NCI-H526 treated with DMSO at 0.1 percent for 48 hours (cell line): Measurements from ENCODE around the gene NUDT16L1.

ENCODE experiments used
- DNase-seq: peaks from one replicate; lab custom pipeline; 2025; lab: John Stamatoyannopoulos, UW

The NUDT16L1 gene

DNA sequence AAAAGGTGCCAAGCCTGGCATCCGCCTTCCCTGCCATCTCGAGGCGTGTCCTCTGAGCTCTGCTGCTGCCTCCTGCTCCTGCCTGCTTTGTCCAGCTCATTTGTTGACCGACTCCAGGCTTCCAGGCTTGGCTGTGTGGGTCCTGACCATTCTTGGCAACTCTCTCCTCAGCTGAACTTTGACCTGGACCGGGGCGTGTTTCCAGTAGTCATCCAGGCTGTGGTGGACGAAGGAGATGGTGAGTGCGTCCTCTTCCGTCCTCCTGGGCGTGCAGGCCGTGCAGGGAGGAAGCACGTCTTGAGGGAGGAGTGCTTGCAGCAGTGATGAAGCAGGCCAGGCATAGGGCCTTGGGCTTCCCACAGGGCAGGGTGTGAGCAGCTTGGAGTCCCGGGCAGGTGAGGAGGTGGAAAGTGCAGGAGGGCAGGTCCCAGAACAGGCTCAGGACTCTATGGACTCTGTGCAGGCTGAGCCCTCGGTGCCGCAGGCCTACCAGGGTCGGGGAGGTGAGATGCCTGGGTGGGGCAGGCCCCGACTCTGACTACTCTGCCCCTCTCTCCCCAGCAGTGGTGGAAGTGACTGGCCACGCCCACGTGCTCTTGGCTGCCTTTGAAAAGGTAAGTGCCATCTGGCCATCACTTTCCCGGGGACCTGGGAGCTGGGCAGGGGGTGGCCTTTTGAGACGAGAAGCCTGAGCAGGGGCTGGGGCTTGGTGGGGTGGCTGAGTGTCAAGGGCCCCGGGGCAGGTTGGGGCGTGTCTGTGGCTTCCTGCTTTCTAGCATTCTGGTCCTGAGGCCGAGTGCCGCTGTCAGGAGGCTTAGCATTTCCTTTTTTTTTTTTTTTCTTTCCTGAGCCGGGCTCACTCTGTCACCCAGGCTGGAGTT, 28.6 kb upstream of the NUDT16L1 start:
- DNase-seq: no peak

DNA sequence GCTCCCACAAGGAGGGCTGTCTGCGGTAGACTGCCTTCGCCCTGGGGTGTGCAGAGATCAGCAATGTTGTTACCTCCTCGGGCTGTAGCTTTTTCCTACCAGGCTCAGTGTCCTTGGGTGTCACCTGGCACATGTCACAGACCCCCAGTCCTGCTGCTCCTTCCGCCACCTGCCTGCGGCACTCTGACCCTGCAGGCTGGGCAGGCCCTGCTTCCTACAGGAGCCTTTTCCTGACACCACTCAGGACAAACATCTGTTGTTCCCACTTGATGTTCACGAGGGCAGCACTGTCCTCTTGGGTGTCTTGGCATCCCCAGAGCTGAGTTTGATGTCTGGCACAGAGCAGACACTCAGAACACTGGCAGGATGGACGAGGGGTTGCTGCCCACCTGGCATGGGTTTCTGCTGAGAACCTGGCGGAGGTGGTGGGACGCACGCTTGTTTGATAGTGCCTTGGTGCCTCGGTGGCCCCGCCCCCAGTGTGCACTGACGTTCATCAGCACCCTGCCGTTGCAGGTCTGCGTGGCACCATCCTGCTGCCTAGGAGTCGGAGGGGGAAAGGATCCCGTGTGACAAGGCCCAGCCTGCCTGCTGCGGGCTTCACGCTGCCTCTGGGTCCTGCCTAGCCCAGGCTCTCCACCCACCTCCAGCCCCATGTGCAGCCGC, 26.7 kb upstream of the NUDT16L1 start:
- no peak for DNase-seq

DNA sequence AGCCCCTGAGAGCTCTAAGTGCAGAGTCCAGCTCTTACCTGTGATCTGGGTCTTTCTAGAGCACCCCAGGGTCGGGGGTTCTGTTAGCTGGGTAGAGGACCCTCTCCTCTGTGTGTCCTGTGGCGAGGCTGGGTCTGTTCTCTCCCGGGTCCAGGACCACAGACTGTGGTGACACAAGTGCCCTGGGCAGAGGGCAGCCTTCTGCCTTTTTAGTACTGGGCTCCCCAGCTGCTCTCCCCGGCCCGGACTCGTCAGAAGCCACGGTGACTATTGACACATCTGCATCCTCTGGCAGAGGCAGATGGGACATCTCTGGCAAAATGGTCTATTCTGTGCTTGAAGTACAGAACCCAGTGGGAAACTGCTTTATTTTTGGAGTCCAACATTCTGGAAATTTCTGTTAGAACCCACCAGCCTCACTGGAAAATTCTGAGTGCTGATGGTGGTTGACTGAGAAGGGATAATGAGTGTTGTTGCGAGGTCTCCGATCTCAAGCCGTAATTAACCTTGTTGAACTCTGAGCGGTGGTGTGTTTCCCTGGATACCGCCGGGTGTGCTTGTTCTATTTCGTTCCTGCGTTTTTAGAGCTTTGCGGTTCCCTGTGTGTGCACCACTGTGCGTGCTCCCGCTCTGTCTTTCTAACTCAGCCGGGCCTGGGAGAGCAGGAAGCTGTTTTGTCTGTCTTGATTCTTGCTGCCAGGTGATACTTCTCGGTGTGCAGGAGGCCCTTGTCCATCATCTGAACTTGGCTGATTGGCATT, 26.0 kb upstream of the NUDT16L1 start:
- DNase-seq: no peak

DNA sequence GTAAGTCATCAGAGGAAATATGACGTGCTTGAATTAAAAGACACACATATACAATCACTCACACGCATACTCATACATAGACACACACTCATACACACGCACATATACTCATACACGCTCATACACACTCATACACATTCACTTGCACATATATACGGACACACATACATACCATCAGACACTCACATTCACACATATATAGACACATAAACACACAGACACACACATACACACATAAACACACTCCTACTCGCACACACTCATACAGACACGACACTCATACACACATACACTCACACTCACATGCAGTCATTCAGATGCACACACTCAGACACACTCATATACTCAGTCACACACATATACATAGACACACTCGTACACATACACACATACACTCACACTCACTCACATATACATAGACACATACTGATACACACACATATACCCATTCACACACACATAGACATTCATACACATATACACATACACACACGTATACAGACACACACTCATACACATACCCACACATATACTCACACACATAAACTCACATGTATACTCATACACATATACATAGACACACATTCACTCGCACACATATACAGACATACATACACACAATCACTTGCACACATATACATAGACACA, 24.9 kb upstream of the NUDT16L1 start:
- no peak for DNase-seq

DNA sequence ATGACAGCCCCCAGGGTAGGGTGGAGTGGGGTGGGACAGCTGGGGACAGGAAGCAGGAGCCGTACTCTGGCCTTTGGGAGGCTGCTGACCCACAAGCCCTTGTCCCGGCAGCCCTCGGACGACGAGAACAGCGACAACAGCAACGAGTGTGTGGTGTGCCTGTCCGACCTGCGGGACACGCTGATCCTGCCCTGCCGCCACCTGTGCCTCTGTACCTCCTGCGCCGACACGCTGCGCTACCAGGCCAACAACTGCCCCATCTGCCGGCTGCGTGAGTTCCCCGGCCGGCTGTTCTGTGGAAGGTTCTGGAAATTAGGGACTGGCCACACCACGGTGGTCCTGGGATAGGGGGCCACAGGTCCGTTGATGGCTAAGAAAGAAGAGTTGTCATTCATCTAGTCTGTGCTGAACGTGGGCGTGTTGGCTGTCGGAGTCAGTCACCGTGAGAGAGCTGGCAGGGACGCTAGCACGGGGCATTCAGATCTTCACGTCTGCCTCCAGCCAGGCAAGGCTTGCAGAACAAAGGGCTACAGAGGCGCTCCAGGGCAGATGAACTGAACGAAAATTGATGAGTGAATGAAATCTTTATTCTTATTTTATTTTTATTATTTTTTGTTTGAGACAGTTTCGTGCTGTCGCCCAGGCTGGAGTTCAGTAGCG, 19.8 kb upstream of the NUDT16L1 start:
- DNase-seq: no peak

DNA sequence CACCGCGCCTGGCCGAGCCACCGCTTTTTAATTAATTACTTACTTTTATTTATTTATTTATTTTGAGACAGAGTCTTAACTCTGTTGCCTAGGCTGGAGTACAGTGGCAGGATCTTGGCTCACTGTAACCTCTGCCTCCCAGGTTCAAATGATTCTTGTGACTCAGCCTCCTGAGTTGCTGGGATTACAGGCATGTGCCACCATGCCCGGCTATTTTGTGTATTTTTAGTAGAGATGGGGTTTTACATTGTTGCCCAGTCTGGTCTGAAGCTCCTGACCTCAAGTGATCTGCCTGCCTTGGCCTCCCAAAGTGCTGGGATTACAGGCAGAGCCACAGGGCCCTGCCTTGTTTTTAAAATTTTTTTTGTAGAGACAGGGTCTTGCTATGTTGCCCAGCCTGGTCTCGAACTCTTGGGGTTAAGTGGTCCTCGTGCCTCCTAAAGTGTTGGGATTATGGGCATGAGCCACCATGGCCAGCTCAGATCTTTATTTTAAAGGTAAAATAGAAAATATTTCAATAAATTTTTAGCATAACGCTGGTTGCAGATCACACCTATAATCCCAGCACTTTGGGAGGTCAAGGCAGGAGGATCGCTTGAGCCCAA, 18.3 kb upstream of the NUDT16L1 start:
- no peak for DNase-seq

DNA sequence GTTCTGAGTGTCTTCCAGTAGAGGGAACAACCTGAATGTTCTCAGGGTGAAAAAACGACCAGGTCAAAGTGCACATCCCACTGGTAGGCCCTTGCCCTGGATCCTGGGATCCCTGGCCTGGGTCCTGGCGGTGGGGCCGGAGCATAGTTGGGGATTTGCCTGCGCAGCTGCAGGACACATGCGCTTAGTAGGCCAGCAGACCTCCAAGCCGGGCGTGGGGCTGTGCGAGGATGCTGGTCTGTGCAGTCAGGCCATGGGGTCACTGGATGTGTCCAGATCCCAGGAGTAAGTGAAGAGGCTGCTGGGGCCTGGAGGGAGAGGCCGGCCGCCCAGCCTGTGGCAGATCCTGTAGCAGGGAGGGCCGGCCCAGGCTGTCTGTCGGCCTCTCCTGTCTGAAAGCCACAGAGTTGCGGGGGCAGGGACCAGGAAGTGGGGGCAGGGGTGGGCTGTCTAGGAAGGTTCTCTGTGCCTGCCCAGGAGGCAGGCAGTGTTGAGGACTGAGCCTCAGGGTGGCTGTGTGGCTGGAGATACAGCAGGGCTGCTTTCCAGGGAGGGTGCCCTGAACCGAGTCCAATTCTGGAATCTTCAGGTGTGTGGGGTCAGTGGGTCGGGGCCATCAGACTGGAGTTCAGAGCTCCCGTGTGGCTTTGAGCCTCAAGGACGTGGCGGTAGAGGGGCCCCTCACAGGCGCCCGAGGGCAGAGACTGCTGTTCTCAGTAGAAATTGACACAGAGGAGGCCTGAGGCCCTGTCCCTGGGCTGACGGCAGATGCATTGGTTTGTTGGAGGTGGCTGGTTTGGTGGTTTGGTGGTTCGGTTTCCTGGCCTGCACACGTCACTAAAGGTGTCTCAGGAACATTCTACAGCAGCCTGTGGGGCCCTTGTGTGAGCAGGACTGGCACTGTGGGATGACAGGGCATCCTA, 17.2 kb upstream of the NUDT16L1 start:
- DNase-seq: no peak

DNA sequence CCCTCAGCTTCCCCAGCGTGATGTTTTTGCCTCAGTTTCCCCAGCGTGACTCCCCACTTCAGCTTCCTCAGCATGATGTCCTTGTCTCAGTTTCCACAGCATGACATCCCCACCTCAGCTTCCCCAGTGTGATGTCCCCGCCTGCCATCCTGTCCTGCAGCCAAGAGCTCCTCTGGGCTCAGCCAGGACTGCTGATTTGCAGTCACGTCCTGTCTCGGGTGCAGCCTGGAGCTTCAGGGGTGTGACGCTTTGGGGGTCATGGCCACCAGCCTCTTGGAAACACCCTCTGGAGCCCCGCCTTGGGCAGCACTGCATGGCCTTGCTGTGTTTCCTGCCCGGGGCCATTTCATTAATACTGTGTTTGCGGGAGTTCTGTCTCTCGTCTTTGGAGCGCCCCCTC, 16.5 kb upstream of the NUDT16L1 start:
- no peak for DNase-seq

DNA sequence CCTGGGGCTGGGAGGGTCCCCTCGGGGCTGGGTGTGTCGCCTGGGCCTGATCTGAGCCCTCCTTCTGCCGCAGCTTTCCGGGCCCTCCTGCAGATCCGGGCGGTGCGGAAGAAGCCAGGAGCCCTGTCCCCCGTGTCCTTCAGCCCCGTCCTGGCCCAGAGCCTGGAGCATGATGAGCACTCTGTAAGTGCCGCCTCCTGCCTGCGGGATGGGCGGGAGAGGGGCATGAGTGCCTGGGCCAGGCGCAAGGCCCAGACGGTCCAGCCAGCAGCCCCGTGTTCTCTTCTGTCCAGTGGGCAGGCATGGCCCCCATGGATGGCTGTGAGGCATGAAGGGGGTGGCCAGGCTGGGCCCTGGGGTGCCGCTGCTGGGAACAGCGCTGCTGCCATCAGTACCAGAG, 16.0 kb upstream of the NUDT16L1 start:
- DNase-seq: no peak

DNA sequence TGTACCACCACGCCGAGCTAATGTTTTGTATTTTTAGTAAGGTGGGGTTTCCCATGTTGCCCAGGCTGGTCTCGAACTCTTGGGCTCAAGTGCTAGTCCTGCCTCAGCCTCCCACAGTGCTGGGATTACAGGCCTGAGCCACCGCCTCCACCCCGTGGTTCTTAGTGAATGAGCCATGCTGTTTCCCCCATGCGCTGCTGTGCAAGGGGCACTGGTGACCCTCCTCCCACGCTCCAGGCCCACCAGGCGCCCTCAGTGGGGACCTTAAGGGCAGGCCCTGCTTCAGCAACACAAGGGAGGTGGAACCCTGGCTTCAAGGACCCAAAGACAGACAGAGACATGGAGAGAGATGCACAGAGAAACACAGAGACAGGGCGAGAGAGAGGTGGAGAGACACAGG, 15.4 kb upstream of the NUDT16L1 start:
- no peak for DNase-seq

DNA sequence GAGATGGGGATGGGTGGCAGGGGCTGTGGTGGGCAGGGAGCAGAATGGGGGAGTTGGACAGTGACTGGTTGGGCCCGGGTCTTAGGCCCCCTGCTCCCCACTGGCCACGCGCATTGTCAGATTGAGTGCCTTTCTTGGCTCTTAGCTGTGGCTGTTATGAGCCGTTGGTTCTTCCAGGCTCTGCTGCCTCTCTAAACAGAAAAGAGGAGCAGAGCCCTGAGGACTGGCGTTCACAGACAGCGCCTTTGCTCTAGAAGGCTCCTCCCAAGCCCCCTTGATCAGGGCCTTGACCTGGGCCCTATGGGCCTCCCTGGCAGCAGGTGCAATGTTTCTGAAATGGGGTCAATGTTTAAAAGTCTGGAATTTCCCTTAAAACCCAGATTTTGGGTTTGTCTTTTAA, 14.8 kb upstream of the NUDT16L1 start:
- no peak for DNase-seq

DNA sequence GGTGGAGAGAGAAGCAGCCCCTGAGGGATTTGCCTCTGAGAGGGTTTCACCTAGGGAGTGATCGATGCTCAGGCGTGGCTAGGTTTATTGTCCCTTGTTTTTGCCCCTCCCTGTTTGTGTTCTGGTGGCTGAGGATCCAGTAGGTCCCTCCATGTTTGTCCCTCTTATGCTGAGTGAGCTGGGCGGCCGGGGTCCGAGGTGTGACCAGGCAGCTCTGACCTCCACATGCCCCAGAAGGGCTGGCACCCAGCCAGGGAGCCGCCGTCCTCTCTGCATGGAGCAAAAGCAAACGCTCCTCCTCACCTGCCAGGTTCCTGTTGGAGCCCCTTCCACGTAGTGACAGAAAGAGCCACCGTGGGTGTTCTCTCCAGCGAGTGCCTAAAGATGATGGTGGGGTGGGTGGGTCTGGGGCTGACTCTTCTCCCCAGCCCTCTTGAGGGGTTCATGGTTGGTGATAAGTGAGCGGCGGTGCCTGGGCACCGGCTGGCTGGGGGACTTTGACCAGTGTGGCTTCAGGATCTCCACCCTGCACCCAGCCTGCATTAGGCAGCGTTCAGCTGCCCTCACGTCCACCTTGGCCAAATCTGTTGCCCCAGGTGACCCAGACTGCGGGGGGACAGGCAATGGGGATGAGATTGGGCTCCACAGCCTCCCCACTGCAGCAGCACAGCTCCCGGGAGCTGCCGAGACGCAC, 14.1 kb upstream of the NUDT16L1 start:
- no peak for DNase-seq

DNA sequence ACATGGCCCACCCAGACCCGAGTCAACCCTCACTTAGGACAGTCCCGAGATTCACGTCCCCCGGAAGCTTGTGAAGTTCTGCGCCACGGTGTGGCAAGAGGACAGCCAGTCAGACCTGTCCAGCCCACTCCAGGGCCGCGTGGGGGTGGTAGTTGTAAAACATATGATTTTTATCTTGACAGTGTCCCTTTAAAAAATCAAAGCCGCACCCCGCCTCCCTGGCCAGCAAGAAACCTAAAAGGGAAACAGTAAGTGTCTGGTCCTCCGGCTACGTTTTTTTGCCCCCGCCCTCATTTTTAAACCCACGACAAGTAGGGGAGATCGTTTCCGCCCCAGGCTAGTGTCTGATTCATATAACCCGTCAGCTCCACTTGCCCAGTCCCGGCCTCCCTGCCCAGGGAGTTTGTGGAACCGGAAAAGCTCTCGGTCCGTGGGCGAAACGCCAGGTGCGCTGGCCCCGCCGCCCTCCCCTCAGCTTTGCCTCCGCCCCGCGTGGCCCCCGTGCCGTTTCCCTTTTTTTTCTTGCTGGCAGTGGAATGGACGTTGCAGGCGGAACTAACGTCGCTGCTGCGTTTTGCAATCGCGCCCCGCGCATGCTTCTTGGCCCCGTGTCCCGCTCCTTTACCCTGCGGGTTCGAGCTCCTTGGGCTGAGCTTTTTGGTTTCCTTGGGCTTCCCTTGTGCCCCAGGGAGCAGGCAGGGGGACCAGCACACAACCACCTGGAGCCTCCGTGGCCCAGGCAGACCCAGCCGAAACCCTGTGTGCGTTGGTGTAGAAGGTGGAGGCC, 13.3 kb upstream of the NUDT16L1 start:
- DNase-seq: no peak

DNA sequence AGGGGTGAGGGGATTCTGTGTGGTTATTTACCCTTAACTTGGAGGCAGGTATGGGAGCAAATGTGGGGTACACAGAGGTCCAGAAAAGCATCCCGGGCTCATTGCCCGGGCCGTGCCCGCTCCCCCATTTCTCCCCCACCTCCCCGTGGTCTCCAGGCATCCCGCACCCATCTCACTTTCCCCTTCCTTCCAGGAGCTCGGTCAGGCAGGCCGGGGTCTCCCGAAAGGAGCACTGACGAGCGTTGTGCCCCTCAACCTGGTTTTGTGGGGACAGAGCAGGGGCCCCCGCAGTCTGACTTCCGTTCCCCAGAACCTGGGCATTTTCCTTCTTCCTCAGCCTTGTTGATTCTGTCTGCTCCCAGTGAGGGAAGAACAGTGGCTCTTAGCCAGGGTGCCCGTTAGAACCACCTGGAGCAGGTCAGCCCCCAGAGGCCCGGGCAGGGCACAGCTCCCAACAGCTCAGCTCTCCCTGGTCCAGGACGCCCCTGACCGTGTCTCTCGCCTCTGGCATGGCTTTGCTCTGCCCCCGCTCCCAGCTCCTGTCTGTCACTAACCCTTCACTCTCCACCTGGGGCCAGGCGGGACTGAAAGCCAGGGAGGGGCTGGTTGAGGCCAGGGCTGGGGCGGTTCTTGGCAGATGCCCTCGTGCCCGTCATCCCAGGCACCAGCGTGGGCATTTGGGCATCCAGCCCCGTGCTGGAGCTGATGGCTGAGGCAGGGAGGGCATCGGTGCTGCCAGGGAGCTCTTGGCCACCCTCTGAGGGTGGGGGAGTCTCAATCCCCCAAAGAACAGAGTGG, 12.5 kb upstream of the NUDT16L1 start:
- no peak for DNase-seq

DNA sequence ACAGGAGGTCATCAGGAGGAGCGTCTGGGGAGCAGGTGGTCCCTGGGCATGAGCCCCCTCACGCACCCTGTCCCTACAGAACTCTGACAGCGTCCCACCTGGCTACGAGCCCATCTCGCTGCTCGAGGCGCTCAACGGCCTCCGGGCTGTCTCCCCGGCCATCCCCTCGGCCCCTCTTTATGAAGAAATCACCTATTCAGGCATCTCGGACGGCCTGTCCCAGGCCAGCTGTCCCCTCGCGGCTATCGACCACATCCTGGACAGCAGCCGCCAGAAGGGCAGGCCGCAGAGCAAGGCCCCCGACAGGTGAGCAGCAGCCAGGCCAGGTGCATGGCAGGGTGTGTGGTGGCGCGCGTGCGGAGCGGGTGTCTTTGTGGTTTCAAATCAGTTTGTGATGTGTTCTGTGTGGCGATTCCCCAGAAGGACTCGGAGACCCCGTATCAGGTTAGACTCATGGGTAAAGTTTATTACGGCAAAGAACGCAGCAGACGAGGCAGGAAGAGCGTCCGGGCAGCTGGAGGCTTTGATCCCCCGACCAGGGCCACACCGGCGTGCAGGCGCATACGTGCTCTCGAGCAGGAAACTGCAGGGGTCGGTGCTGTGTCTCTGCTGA, 11.8 kb upstream of the NUDT16L1 start:
- DNase-seq: no peak

DNA sequence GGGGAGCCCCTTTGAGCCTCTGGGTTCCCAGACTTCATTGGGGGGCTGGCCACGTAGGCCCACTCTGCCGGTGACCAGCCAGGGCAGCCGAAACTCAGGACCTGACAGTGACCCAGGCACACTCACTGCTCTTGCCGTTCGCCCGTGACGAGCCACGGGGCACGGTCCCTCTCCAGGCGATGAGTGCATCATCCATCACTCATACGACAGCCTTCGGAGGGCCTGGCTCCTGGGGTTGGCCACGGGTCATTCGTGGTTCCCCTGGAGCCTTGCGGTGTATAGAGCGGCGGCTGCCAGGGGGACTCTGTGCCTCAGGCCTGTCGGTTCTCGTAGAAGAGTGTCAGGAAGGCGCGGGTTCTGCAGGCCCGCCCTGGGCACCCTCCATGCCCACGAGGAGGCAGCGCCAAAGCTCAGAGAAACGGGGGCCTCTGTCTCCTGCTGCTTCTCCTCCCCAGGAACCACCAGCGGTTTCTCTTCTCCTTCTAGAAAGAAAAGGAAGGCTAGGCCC, 11.2 kb upstream of the NUDT16L1 start:
- no peak for DNase-seq

DNA sequence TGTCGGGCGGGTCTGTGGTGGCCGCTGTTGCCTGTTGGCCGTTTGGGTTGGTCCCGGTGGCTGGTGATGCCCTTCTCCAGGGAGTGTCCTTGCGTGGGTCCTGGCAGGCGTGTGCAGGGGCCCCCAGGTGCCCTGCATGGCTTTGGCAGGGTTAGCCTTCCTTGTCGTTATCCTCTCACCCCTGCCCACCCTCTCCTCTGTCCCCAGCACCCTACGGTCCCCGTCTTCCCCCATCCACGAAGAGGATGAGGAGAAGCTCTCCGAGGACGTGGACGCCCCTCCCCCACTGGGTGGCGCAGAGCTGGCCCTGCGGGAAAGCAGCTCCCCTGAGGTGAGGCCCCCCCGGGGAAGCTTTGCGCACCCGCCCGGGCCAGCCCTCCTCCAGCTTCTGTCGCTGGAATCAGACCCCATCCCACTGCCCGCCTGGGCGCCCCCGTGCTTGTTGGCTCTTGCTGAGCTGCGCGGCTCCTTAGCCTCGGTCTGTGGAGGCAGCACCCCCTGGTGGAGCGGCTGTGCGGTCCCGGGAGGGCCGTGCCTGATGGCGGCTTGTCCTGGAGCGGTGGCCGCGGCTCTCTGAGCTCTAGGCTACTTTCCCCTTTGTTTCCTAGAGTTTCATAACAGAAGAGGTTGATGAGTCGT, 10.6 kb upstream of the NUDT16L1 start:
- no peak for DNase-seq
